K562 (cell line): ENCODE results near the gene SPEM1. TPM values are rescaled to one million over a fixed set of nuclear protein-coding genes. Genes with fewer than 3 reads are reported as not detected.

Experiments
- ATAC-seq: fragments of 200-7000 bp; cut with Tn5 transposase; 3 replicates; pipeline ENCODE4 v1.9.1; 2020; ENCODE audit warnings: moderate library complexity
- BruUV-seq: library from RNA; stranded (reverse); fragments of 400-500 nt; replicated peaks from 2 replicates; lab custom pipeline; 2021; lab: Mats Ljungman, UMichigan
- CTCF ChIA-PET: fragments of 300-600 bp; formaldehyde crosslinking; extraction: SDS; loops from one replicate; lab custom pipeline; 2021; ENCODE audit warnings: low intra/inter-chr PET ratio; lab: Yijun Ruan, JAX
- POLR2A ChIA-PET: fragments of 300-600, 350-650 bp; sonication (Branson Sonifier 250); formaldehyde crosslinking; extraction: SDS; loops from one replicate; lab custom pipeline; 2021; ENCODE audit warnings: antibody characterized with exemption, inconsistent platforms; lab: Yijun Ruan, JAX
- DNase-seq, 4 experiments: peaks; one replicate each; pipeline versions ENCODE4 v3.0.0 to v3.0.0-alpha.2; 2011 to 2018; ENCODE audit warnings: low spot score in 3 of 4, mixed read lengths in 3 of 4; ENCODE audit errors: extremely low read depth in 1 of 4
- FAIRE-seq: peaks from 2 replicates; lab custom pipeline; 2011; peaks lifted over from hg19 to GRCh38; lab: Jason Lieb, UNC
- H2AFZ ChIP-seq: 2 replicates; pipeline ENCODE4 v1.6.0; 2011; ENCODE audit warnings: low read depth, low read length, control low read depth, inconsistent platforms
- H3K27ac ChIP-seq: fragments of 200-600 bp; 3 replicates; pipeline ENCODE4 v1.8.0; 2011; ENCODE audit warnings: low read depth, mild to moderate bottlenecking, control low read depth, inconsistent platforms, low read length, moderate library complexity, mixed read lengths; ENCODE audit errors: extremely low read depth
- H3K27me3 ChIP-seq, 2 experiments: fragments of 300-600 bp in 1 of 2; 2 replicates in 1 of 2; 3 replicates in 1 of 2; pipeline versions ENCODE4 v1.6.0 to v1.8.0; 2011; ENCODE audit warnings: inconsistent platforms in 2 of 2, low read length in 2 of 2, mild to moderate bottlenecking in 1 of 2, mixed read lengths in 1 of 2, moderate library complexity in 1 of 2; ENCODE audit not compliant: control insufficient read depth in 2 of 2, insufficient read depth in 2 of 2
- H3K36me3 ChIP-seq: fragments of 300-600 bp; 3 replicates; pipeline ENCODE4 v1.8.0; 2011; ENCODE audit warnings: mild to moderate bottlenecking, low read length, inconsistent platforms; ENCODE audit not compliant: control insufficient read depth, insufficient read depth
- H3K4me1 ChIP-seq, 2 experiments: fragments of 200-600 bp in 1 of 2; replicated peaks in 1 of 2; 2 replicates in 1 of 2; 3 replicates in 1 of 2; pipeline versions ENCODE4 v1.5.1 to v1.8.0; 2011; ENCODE audit warnings: inconsistent platforms in 2 of 2, low read length in 2 of 2, mild to moderate bottlenecking in 1 of 2, mixed read lengths in 1 of 2, moderate library complexity in 1 of 2; ENCODE audit not compliant: control insufficient read depth in 2 of 2, insufficient read depth in 2 of 2
- H3K4me2 ChIP-seq: 2 replicates; pipeline ENCODE4 v1.6.1; 2011; ENCODE audit warnings: low read length, control low read depth, inconsistent platforms, mixed read lengths; ENCODE audit not compliant: insufficient read depth
- H3K4me3 ChIP-seq: fragments of 200-600 bp; sonication (generic), shearing (Covaris generic); 2 replicates; pipeline ENCODE4 v1.5.1; 2016; ENCODE audit warnings: control low read depth, inconsistent platforms
- H3K79me2 ChIP-seq: fragments of 200-600 bp; 3 replicates; pipeline ENCODE4 v1.8.0; 2011; ENCODE audit warnings: low read length, inconsistent platforms; ENCODE audit not compliant: control insufficient read depth, insufficient read depth
- H3K9ac ChIP-seq, 2 experiments: 2 replicates each; pipeline versions ENCODE4 v1.6.0 to v1.6.1; 2011; ENCODE audit warnings: low read depth in 2 of 2, low read length in 2 of 2, control low read depth in 1 of 2, inconsistent platforms in 1 of 2, mild to moderate bottlenecking in 1 of 2, mixed read lengths in 1 of 2; ENCODE audit not compliant: insufficient read depth in 1 of 2
- H3K9me1 ChIP-seq: one replicate; pipeline ENCODE4 v1.6.0; 2011; ENCODE audit warnings: inconsistent platforms, mild to moderate bottlenecking, low read length, moderate library complexity; ENCODE audit not compliant: control insufficient read depth, insufficient read depth
- H3K9me3 ChIP-seq: replicated peaks from 2 replicates; pipeline ENCODE4 v1.5.1; 2011; ENCODE audit warnings: low read depth, low read length, inconsistent platforms; ENCODE audit not compliant: control insufficient read depth, insufficient read depth
- H4K20me1 ChIP-seq: replicated peaks from 2 replicates; pipeline ENCODE4 v1.6.1; 2011; ENCODE audit warnings: low read length, inconsistent platforms, mixed read lengths; ENCODE audit not compliant: control insufficient read depth, insufficient read depth
- ARHGAP35 ChIP-seq: fragments of 450-650 bp; IDR thresholded peaks from 2 replicates; pipeline ENCODE4 v1.6.1; 2018; ENCODE audit not compliant: partially characterized antibody
- ATF2 ChIP-seq: sonication (generic); formaldehyde crosslinking; IDR thresholded peaks from 2 replicates; pipeline ENCODE4 v1.8.1; 2022; ENCODE audit warnings: missing genetic modification reagents
- CBFA2T3 ChIP-seq: fragments of 450-650 bp; IDR thresholded peaks from 2 replicates; pipeline ENCODE4 v1.6.1; 2017
- CEBPG ChIP-seq, 3 experiments: fragments of 200-800 bp in 1 of 3; sonication (Bioruptor generic) in 1 of 3; sonication (generic) in 1 of 3; formaldehyde crosslinking in 1 of 3; IDR thresholded peaks in 2 of 3; conservative IDR thresholded peaks in 1 of 3; 2 replicates each; pipeline versions ENCODE4 v1.6.1 to v1.8.0; 2016 to 2022; ENCODE audit warnings: missing compliant biosample characterization in 2 of 3, missing genetic modification characterization in 2 of 3, mild to moderate bottlenecking in 1 of 3, missing genetic modification reagents in 1 of 3
- ETV1 ChIP-seq: fragments of 450-650 bp; conservative IDR thresholded peaks from 2 replicates; pipeline ENCODE4 v1.6.1; 2016; ENCODE audit warnings: missing genetic modification characterization, control low read depth, low read depth, missing compliant biosample characterization
- FOSL1 ChIP-seq: fragments of 200-800 bp; sonication (Bioruptor generic); conservative IDR thresholded peaks from 2 replicates; pipeline ENCODE4 v1.6.1; 2016; ENCODE audit warnings: missing genetic modification characterization, missing compliant biosample characterization
- FOXO4 ChIP-seq: fragments of 450-650 bp; formaldehyde crosslinking; IDR thresholded peaks from 2 replicates; pipeline ENCODE4 v1.4.0; 2020; ENCODE audit warnings: mild to moderate bottlenecking, moderate library complexity
- JUND ChIP-seq, 2 experiments: IDR thresholded peaks; 2 replicates in 1 of 2; 3 replicates in 1 of 2; pipeline ENCODE4 v1.6.1; 2011; ENCODE audit warnings: borderline replicate concordance in 2 of 2, low read depth in 2 of 2, low read length in 2 of 2, improper control_type of control experiment in 1 of 2, missing biosample characterization in 1 of 2, missing genetic modification characterization in 1 of 2, missing genetic modification reagents in 1 of 2
- KDM4B ChIP-seq, 2 experiments: fragments of 450-650 bp in 1 of 2; sonication (generic) in 1 of 2; IDR thresholded peaks; 2 replicates each; pipeline ENCODE4 v1.6.1; 2016 to 2017; ENCODE audit warnings: borderline replicate concordance in 2 of 2, antibody characterized with exemption in 1 of 2, low read depth in 1 of 2, mild to moderate bottlenecking in 1 of 2
- MCM2 ChIP-seq: fragments of 450-650 bp; IDR thresholded peaks from 2 replicates; pipeline ENCODE4 v1.6.1; 2017; ENCODE audit warnings: low read depth, mild to moderate bottlenecking
- SAFB ChIP-seq: fragments of 200-400 bp; formaldehyde crosslinking; IDR thresholded peaks from 2 replicates; pipeline ENCODE4 v1.6.1; 2017; ENCODE audit warnings: low read depth, low read length, borderline replicate concordance
- TEAD2 ChIP-seq: fragments of 450-650 bp; IDR thresholded peaks from 2 replicates; pipeline ENCODE4 v1.6.1; 2016; ENCODE audit warnings: missing genetic modification characterization, control low read depth, missing compliant biosample characterization
- TFAP4 ChIP-seq: sonication (generic); formaldehyde crosslinking; IDR thresholded peaks from 2 replicates; pipeline ENCODE4 v1.8.0; 2022; ENCODE audit warnings: missing genetic modification reagents, mild to moderate bottlenecking, moderate library complexity, borderline replicate concordance
- ZNF184 ChIP-seq: sonication (generic); formaldehyde crosslinking; IDR thresholded peaks from 2 replicates; pipeline ENCODE4 v1.5.0; 2020; ENCODE audit warnings: missing genetic modification reagents
- ZNF280B ChIP-seq: fragments of 250-450 bp; sonication (Bioruptor Pico); IDR thresholded peaks from 2 replicates; pipeline ENCODE4 v1.5.1; 2021; ENCODE audit warnings: mild to moderate bottlenecking
- WGBS: fragments of 100-300 bp; shearing (Covaris generic); methylation state at CpG from one replicate; pipeline ENCODE4 v1.1.6; 2016; ENCODE audit warnings: low coverage, mixed read lengths; ENCODE audit not compliant: insufficient coverage; ENCODE audit errors: missing lambda C conversion rate; 5-methylcytosine and 5-hydroxymethylcytosine counted together
- in situ Hi-C: fragments of 300-500 bp; cut with MboI; formaldehyde crosslinking; loops from 4 replicates; pipeline ENCODE4 v1.15.0; 2018; ENCODE audit warnings: inconsistent platforms, mixed read lengths
- intact Hi-C: fragments of 100-400 bp; cut with micrococcal nuclease; formaldehyde crosslinking; loops from 2 replicates; pipeline ENCODE4 v1.14.2; 2022
- polyA plus RNA-seq, 8 experiments: library from polyadenylated mRNA; depleted of rRNA in 4 of 8; stranded (reverse) in 5 of 8; unstranded in 3 of 8; fragments of >200 nt; fragmentation: Nextera tagmentation in 2 of 8; fragmentation: Illumina TruSeq in 1 of 8; extraction: Ambion mirVana in 2 of 8; extraction: Trizol in 1 of 8; gene quantifications; 2 replicates each; pipeline versions ENCODE4 v1.2.1 to v1.2.3, GENCODE V29; 2011 to 2014; ENCODE audit warnings: inconsistent platforms in 1 of 8, missing spikeins in 1 of 8
- total RNA-seq, 7 experiments: library from RNA; depleted of rRNA in 6 of 7; stranded (reverse); fragments of >200 nt in 6 of 7; fragmentation: Illumina TruSeq in 2 of 7; extraction: Trizol in 2 of 7; gene quantifications; 2 replicates each; pipeline versions ENCODE4 v1.2.1 to v1.2.3, GENCODE V29; 2011 to 2021; ENCODE audit warnings: low replicate concordance in 1 of 7

SPEM1 gene
- total and polyA plus RNA-seq, 9 of the 15 experiments (the other 6 are each of a cell fraction or from before 2014, with no cell fraction given) = not detected

- Histone ChIP-seq H3K27me3 (no peaks in the 10 kb centered on the region), H3K9me3 (no peaks in the 10 kb centered on the region), H3K9me1 (no peaks in the 10 kb centered on the region), H3K4me2 (no peak overlapping the region), H3K79me2 (peaks cover under 1% of the 10 kb centered on the region; the same call in 1 of the 3 replicates), H3K4me3 (no peak overlapping the region), H2AFZ (no peak overlapping the region), H3K4me1 (peaks cover 4 to 24% of the 10 kb centered on the region in 2 experiments; a peak in 3 of 5 replicates), H3K36me3 (0 out of 3 replicates have a peak, but pooled peaks cover 3% of the 10 kb centered on the region), H4K20me1 (no peaks in the 10 kb centered on the region), H3K27ac (no peak overlapping the region), H3K9ac (no peak overlapping the region)
- FAIRE-seq (no peak), ATAC-seq (no peak), DNase-seq (no peak)
- WGBS = 100% methylated on average over 4 of the region's 58 CpGs
- ChIA-PET CTCF (no interaction called here), POLR2A (no interaction called here)
- BruUV-seq = no TSS peak
- in situ Hi-C loops (no loop called here), intact Hi-C loops (no loop called here)
- no peak for TF ChIP-seq ZNF280B (CRISPR knock-in tag)
- no peak for TF ChIP-seq TEAD2 (tag)
- no peak for TF ChIP-seq CBFA2T3
- TF ChIP-seq ETV1 = no peak
- TF ChIP-seq TFAP4 (CRISPR knock-in tag) = no peak
- no peak for TF ChIP-seq CEBPG (CRISPR knock-in tag; IDR thresholded peaks at IDR 0.05)
- TF ChIP-seq CEBPG (tag; conservative IDR thresholded peaks at IDR 0.05 in 1 of 2, IDR thresholded peaks at IDR 0.05 in 1 of 2) = no peak
- TF ChIP-seq FOSL1 = no peak
- TF ChIP-seq ARHGAP35 = no peak
- no peak for TF ChIP-seq FOXO4 (CRISPR knock-in tag)
- TF ChIP-seq SAFB = no peak
- no peak for TF ChIP-seq ATF2 (CRISPR knock-in tag)
- TF ChIP-seq MCM2 = no peak
- no peak for TF ChIP-seq ZNF184 (CRISPR knock-in tag)
- no peak for TF ChIP-seq JUND (IDR thresholded peaks at IDR 0.05; ENCODE audit: borderline replicate concordance, low read depth, low read length)
- TF ChIP-seq JUND (tag; IDR thresholded peaks at IDR 0.05; ENCODE audit: borderline replicate concordance, low read depth, low read length) = no peak
- TF ChIP-seq KDM4B (IDR thresholded peaks at IDR 0.05; ENCODE audit: borderline replicate concordance in 2 of 2, low read depth in 1 of 2) = no peak
These were observed 11.8 kb upstream of the SPEM1 start for GRCh38 chr17:7408252-7408727.
